ENCODE data around the gene OSBP2.

OSBP2 gene

DNA sequence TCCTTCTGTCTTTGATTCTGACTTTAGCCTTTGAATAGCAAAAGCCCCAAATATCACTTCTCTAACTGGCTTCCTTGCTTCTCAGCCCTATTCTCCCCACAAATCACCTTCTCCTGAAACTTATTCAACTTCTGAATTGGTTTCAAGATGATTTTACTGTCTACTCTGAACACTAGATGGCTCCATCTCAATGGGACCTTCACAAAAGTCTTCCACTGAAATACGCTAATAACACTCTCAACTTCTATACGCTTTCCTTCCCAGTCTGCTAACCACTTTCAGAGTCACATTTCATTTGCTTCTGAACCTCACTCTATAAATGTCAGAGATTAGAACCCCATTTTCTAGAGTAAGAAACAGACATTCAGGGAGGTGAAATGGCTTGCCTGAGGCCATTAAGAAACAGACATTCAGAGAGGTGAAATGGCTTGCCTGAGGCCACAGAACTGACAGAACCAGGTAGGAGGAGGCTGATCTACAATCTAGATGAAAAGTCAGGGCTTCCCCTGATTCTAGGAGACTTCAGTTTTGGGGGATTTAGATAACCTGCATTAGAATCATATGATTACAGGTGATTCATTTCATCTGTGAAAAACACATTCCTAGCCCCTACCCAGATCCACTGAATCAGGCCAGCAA lies 253.3 kb downstream of the OSBP2 start:
- peak; percentile 56 for DNase-seq

- peak; percentile 43 for DNase-seq
Observed at GRCh38 chr22:30948930-30949342, 254.3 kb downstream of the OSBP2 start.

DNA sequence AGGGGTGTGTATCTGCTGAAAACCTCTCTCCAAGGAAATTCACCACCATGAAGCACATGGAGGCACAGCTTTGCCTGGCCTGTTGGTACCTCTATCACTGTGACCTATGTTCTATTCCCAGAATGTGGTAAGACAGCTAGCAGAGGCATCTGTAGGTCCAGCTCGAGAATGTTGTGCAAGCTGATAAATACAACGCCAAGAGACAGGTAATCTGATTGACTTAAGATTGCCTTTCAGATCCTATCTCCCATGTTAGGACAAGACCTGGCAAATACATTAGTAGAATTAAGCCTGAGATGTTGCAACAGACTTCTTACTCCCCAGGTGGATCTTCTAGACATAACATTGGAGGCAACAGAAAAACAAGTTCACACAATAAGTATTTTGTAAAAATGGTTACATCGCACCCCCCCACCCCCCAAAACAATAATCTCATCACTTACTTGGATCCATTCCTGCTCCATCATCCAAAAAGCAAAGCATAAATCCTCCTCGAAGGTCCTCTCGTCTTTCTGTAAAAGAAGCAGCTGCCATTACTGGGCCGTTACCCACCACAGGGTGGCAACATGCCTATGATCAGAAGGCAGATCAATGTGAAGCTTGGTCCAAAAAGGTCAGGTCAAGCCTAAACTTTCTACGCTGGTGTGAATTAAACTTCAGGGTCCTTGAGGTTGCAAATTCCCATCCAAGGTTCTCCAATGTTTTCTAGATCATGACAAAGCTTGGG lies 255.4 kb downstream of the OSBP2 start:
- DNase-seq: no peak

DNA sequence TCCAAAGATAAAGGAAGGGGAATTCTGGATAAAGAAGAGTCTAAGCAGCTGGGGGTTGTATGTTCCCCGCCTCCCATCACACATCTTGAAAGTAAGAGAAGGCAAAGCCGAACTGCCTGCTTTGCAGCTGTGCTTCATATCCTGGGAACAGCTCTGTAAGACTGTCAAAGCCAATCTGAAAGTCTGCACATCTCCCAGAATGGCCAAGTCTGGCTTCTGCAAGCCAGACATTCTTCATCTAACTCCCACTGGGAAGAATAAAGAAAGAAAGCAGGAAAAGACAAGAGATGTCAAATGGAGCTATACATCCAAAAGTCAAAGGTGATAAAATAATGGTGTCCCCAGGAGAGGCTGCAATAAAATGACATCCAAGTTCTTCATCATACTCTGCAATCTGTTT lies 258.5 kb downstream of the OSBP2 start:
- no peak for DNase-seq

DNA sequence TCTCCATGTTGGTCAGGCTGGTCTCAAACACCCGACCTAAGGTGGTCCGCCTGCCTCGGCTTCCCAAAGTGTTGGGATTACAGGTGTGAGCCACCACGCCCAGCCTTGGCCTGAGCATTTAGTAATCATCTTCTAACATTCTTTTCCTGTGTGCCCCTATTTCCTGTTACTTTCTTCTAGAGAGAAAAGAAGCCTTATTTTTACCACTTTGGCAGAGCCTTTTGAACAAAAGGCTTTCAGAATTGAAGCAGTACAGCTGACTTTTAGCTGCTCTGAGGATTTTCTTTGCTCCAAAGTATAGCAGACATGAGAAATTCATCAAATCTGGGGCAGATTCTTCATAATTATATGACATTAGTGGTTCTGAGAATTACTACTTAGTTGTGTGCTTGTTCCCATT lies 260.5 kb downstream of the OSBP2 start:
- no peak for DNase-seq

All from fibroblast of upper back skin (primary cell).